KBM-7 (cell line): ENCODE results near the gene PIAS4.
A peak's percentile ranks its signal among the peaks of the same experiment; 100 is the strongest.

Source experiments
- DNase-seq: peaks from one replicate; pipeline ENCODE4 v3.0.0-alpha.2; 2015
- in situ Hi-C: fragments of 300-500 bp; cut with MboI; formaldehyde crosslinking; loops from 2 replicates; pipeline ENCODE4 v1.14.3; 2020; ENCODE audit warnings: low sequenced_read_pairs, low pct_unique_long_range_greater_than_20kb, mixed read lengths

Gene PIAS4

DNA sequence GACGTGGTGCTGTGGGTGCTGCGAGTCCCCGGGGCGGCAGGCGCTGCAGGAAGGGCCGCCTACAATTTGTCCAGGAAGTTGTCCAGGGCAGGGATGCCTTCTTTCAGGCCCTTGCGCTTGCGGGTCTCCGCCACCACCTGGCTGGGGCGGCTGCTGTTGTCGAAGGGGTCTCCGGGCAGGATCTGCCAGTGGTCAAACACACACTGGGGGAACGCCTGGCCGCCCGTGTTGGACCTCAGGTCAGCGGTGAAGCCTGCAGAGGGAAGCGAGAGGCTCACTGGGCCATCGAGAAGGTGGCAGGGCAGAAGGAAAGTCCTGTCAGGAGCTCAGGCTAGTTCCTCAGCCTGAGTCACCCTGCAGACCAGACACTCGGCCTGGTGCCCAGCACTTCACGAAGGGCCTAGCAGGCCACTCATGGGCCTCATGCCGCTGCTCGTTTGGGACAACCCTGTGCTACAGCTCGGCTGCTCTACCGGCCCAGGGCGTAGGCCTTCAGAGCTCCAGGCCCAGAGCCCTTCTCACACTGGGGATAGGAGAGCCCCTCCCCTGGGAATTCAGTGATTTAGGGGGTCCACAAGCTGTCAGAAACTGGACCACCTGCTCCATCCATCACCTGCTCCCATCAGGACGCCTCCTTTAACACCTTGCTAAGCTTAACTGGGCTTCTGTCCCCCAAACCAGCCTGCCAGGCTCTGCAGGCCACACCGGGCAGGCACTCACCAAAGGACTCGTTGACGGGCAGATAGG is 30.9 kb upstream of the PIAS4 start:
- in situ Hi-C loops: no loop called here
- DNase-seq: no peak

DNA sequence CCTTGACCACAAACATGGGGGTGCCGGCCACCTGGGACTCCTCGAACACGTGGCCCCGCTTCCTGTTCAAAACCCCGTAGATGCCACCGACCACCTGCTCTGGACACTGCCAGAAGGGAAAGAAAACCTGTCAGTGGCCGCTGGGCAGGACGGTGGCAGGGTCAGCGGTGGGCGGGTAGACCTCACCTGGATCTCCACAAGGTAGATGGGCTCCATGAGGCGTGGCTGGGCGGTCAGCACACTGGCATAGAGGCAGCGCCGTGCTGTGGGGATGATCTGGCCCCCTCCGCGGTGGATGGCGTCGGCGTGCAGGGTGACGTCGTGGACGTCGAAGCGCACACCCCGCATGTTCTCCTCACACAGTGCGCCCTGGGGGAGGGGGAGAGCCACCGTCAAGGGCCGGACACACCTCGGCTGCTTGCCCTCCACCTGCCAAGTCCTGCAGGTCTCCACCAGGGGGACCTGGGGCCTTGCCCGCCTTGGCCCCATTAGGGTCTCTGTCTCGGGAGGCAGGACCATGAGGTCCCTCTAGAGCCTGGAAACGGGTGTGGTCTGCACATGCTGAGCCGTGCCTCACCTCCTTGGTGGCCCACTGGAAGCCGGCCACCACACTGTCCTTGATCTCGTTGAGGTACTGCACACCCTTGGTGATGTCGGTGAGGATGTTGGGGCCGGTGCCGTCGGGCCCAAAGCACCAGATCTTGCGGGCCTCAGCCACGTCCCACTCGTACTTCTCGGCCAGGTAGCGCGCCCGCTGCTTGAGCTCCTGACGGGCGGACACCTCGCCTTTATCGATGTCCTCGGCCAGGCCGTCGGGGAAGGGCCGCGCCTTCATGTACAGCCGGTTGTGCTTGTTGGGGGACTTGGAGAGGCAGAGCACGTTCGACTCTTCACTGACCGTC is 30.0 kb upstream of the PIAS4 start:
- DNase-seq: no peak
- in situ Hi-C loops: no loop called here

DNA sequence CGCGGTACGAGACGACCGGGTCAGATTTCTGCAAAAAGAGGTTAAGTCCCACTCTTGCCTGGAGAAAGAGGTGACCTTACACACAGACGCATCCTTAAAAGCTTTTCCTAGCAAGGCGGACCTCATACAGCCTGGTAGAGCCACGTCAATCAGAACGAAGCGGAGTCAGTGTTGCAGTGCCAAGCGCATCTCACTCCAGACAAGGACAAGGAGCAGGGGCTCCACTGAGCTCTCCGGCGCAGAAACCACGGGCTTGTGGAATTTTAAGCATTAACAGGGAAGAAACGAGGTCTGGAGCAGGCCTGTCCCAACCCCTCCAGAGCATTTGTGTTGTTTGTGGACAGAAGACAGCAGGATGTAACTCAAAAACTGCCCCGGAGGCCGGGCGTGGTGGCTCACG is 29.4 kb upstream of the PIAS4 start:
- in situ Hi-C loops: no loop called here

DNA sequence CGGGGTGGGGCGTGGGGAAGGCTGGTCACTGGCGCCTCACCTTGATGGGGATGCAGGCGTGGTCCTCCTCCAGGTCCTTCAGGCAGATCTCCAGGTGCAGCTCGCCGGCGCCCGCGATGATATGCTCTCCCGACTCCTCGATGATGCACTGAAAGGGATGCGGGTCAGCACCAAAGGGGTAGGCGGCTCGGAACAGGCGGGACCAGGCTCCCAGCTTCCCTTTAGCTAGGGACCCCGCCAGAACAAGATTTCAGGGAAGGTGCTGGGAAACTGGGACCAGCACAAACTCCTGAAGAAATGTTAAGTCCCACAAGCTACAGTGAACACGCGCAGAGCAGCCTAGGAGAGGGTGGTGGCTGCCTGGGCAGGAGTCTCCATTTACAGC is 28.3 kb upstream of the PIAS4 start:
- in situ Hi-C loops: no loop called here
- DNase-seq: no peak

More for the DNA sequence above, 29.4 kb upstream of the PIAS4 start:
- DNase-seq: no peak

DNA sequence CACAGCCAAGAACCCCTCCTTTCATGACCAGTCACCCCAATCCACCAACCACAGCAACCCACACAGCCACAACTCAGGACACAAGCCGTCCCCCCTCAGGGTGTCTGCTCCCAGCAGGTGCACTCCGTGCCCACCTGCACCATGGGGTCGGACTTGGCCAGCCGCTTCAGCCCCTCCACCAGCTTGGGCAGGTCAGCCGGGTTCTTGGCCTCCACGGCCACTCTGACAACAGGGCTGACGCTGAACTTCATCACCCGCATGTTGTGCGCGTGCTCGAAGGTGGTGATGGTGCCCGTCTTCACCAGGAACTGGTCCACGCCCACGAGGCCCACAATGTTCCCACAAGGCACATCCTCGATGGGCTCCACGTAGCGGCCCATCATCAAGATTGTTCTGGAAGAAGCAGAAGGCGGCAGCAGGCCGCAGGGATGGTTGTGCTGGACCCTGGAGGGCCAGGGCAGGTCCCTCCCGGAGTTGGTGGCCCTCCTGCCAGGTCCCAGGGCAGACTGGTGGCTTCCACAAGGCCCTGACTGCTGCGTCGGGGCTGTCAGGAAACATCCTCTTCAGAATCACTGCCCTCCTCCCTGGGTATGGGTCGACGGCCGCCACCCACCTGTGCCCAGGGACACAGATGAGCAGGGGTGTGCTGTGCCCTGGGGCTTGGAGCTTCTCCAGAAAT is 27.7 kb upstream of the PIAS4 start:
- in situ Hi-C loops: no loop called here
- no peak for DNase-seq

DNA sequence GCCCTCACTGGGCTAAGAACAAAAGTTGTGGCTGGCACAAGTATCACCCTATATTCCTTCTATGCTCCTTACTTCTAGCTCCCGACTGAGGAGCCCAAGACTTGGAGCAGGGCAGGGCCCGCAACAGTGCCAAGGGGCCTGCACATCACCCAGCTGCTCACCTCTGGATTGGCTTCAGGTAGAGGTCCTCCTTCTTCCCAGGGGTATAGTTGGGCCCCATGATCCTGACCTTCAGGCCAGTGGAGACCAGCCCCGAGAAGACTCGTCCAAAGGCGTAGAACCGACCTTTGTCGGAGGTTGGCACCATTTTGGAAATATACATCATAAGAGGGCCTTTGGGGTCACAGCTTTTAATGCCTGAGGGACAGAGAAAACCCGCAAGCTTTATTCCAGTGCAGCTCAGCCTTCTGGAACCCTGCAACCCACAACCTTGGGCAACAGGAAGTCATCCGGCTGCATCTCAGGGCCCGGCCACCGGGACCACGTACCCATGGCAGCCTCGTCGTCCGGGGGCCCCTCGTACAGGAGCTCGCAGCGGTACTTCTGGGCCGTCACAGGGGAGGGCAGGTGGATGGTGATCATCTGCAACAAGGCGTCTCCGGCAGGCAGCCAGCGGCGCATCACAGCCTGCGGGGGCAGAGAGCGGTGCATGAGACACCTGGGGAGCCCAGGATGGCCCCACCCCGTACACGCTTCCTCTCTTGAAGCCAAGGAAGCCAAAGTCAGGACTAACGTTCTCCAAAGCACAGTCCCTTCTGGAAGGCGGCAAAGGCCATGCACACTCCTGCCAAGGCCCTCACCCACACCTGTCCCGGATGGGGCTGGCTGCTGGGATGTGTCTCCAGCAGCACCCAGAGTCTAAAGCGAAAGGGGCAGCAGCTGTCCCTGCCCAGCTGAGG is 26.9 kb upstream of the PIAS4 start:
- no peak for DNase-seq
- in situ Hi-C loops: no loop called here

DNA sequence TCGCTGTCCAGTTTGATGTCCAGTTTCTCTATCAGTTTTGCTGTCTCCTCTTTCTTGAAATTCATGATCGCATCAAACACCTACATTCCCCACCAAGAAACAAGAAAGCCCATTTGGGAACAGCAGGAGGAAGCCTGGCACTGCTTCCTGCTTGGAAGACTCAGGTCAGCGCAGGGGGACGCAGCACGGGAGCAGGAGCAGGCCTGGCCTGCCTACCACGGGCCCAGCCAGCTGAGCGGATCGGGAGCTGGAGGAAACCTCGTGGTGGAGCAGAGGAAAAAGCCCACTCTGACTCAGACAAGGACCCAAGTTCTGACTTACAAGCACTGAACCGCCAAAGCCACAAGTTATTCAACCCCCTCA is 26.2 kb upstream of the PIAS4 start:
- in situ Hi-C loops: no loop called here
- DNase-seq: no peak

DNA sequence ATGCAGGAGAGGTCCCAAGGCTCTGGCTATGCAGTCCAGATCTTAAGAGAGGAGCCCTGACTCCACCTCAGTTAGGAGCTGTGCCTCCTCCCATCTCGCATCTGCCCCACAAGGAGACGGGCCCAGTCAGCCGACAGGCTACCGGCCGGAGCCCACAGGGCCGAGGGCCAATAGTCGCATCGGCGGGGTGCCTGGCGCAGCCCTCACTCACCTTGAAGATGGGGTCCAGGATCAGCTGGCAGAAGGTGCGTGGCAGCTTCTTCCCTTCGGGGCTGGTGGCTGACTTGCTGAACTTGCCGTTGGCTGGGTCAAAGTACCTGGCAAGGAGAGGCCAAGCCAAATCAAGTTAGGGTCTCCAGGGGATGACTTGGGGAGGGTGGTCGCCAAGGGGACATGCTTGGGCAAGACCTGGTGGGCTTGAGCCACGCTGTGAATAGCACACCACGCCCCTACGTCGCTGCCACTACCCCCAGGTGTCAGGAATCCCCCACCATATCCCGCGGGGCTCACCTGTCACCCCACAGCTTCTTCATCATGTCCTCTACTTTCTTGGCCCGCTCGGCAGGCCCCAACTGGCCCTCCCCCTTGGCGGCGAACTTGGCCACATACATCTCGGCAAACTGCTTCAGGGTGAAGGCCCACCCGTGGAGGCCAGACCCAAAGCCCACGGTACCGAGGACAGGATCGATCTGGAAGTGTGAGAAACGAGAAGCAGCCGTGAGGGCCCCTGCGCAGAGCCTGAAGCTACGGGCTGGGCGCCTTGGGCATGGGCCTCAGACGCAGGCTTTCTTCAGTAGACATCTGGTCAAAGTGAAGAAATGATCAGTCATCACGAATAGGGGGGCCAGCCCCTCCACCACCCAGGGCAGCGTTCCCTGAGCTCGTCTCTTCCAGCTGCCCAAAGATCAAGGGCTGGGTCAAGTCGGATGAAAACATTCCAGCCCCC is 25.5 kb upstream of the PIAS4 start:
- no peak for DNase-seq
- in situ Hi-C loops: no loop called here

DNA sequence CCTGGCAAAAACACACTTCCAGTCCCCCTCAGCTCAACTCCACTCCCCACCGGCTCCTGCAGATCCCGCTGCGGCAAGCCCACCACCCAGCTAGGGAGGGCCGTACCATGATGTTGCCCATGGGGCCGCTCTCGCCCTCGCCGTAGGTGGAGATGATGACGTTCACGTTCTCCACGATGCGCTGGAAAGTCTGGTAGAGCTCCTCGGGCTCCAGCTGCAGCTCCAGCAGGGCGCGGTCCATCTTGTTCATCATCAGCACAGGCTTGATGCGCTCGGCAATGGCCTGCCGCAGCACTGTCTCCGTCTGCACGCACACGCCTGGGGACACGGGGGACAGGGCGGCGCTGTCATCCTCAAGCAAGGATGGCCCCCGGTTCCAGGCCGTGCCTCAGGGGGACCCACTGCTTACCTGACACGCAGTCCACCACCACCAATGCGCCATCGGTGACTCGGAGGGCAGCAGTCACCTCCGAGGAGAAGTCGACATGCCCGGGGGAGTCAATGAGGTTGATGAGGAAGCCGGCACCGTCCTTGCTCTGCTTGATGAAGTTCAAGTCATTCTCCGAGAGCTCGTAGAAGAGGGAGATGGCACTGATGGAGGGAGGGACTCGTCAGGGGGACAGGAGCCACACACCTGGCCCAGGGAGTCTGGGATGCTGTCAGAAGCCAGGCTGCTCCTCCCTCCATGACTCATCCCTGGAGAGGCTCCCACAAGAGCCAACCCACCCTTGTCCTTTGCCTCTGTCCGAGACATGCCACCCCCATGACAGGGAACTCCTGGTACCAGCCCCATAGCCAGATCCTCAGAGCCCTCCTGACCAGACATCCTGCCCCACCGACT is 24.6 kb upstream of the PIAS4 start:
- DNase-seq: no peak
- in situ Hi-C loops: no loop called here

DNA sequence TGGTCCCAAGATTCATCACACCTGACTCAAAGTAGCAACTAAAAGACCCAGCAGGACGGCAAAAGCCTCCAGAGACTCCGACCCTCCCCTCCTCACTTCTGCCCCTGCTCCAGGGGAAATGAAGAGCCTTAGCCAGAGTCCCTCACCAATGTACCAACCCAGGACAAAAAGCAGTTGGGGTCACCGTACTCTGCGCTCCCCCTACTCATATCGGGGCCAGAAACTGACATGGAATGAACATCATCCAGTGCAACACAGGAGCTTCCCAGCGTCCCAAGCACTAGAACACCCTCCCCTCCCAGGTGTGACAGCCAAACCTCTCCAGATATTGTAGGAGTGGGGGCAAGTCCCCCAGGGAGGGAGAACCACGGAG is 24.0 kb upstream of the PIAS4 start:
- no peak for DNase-seq
- in situ Hi-C loops: no loop called here

DNA sequence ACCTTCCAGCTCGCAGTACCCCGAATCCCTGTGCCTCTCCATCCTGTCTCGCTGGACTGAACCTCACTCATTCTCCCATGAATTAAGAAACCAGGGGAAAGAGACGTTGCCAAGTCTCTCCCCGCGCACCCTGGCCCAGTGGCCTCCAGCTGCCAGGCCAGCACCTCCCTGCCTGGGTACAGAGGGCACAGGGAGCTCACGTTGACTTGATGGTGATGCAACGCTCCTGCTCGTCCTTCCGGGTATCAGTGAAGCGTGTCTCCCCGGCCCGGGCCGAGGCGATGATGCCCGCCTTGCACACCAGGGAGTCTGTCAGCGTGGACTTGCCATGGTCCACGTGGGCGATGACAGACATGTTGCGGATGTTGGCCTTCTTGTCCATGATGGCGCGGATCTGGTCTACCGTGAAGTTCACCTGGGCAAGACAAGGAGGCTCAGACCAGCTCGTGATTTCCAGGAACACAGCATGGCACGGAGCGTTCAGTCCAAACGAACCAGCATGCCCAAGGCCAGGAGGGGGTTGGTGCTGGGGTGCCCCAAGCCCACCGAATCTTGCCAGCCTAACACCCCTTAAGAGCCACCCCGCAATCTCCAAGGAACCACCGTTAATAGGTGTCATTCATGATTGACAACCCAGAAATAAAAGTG is 23.5 kb upstream of the PIAS4 start:
- DNase-seq: no peak
- in situ Hi-C loops: no loop called here

DNA sequence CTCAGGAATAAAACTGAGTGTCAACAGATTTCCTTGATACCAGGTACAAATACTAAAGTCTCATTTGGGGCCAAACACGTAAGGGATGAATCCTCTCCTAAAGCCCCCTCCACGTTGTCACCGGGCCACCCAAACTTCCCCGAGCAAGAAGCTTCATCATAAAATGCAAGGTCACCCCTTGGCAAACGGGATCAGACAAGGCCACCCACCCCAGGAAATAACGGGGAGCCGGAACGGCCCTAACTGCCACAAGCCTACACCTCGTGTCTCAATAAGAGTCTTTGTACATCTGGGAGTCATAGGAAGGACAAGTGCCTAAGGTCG is 23.0 kb upstream of the PIAS4 start:
- DNase-seq: no peak
- in situ Hi-C loops: no loop called here

DNA sequence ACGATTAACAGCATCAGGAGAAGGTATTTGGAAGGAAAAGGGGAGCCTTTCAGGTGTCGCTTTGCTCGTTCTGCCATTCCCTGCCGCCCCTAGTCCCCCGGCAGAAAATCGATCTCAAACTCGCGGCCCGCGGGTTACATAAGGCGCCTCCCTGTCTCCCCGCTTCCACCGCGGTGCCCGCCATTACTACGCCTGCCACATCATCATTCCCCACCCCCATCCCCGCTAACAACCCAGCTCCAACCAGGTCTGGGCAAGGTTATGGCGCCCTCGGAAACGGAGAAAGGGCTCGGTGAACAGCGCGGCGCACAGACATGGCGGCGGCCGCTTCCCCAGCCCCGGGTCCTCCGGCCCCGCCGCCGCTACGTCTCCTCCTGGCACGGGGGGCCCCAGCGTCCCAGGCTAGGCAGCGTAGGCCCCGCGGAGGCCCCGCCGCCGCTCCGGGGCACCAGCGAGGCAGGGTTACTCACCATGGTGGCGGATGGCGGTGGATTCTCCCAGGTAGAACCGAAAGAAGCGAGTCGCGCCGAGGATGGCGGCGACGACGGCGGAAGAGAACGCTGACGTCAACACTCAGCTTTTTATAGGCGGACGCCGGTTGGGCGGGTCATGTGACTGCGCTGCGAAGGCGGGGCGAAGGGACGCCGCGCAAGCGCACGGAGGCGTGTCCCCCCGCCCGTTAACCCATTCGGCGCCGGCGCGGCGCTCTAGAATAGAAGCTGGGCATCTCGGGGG is 22.5 kb upstream of the PIAS4 start, which contains the start of gene EEF2:
Gene EEF2 (minus strand): TSS at position 556 of the 735 bp plus-strand sequence. CDS start 83 bp downstream, at position 473.
- in situ Hi-C loops: no loop called here
- DNase-seq: peak; percentile 87

DNA sequence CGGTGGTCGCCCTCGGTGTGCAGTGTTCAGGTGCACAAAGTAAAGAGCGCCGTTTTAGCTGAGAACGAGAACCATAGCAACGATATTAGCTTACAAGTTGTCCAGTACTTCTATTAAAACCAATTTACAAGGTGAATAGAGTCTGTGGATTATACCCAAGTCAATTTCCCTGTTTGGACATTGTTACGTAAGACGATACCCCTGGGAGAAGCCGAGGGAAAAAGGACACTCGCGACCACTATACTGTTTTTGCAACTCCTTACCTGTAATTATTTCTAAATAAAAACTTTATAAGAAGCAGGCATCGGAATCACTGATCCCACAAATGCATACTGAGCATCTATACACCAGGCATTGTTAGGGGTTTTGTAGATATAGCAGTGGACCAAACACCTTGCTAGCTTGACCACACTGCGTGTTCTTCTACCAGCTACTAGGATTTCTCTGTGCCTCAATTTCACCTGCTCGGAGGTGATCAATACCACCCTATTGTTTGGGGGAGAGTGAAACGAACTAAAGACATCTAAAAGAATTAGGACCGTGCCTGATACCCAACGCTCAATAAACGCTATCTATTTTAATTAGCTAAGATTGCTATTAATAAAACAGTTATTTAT is 21.8 kb upstream of the PIAS4 start:
- in situ Hi-C loops: no loop called here

DNA sequence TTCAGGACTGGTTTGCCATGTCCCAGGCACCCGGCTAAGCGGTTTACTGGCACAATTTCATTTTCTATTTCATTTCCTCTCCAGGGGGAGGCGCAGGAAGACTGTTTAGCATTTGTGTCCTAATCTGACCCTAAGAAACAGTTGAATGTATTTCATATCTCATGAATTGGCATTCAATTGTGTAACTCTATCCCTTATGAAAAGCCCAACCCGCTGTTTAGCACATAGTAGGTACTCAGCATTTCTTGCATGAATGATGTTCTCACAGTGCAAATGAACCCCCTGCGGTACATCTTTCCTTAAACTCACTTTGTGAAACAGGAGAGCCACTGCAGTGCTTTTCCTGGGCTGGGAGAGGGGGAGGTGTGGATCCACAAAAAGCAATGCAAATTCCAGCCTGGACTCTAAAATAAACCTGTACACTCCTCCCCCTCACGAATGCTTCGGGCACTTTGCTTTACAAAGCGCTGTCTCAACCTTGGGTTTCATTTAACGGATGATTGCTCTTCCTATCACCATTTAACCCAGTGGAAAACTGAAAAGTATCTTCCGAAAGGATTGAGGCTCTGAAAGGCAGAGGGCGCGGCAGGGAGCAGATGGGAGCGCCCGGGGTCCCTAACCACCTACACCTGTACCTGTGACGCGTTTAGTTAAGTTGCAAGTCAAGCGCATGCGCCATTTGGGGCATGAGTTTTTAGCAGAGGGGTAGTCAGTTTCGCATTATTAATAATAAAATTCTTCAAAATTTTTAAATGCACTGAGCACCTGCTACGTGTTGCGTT is 21.1 kb upstream of the PIAS4 start:
- in situ Hi-C loops: no loop called here
- DNase-seq: peak; percentile 82

More for the DNA sequence above, 21.8 kb upstream of the PIAS4 start:
- no peak for DNase-seq
